ENCODE results near the gene CDADC1.
A peak's percentile ranks its signal among the peaks of the same experiment; 100 is the strongest.

Gene CDADC1

GRCh38 chr13:49247643-49248621 lies at the start of gene CDADC1:
CDADC1 (plus strand) TSS chr13:49247925; CDS start chr13:49248038, 113 bp downstream.
- peak; percentile 87 for DNase-seq (ENCODE audit: low read depth)

- no peak for DNase-seq (ENCODE audit: low read depth)
These were observed 41.1 kb upstream of the CDADC1 start for GRCh38 chr13:49206641-49207040.

- no peak for DNase-seq (ENCODE audit: low read depth)
These were observed 39.1 kb upstream of the CDADC1 start for GRCh38 chr13:49208619-49209018.

- no peak for DNase-seq (ENCODE audit: low read depth)
These were observed 37.6 kb upstream of the CDADC1 start for GRCh38 chr13:49210114-49210513.

GRCh38 chr13:49210669-49211068 lies 37.1 kb upstream of the CDADC1 start:
- no peak for DNase-seq (ENCODE audit: low read depth)

- DNase-seq (ENCODE audit: low read depth), result no peak
These were observed 34.2 kb upstream of the CDADC1 start for GRCh38 chr13:49213539-49213938.

GRCh38 chr13:49213997-49214916 lies 33.5 kb upstream of the CDADC1 start:
- DNase-seq (ENCODE audit: low read depth), result no peak

- peak; percentile 31 for DNase-seq (ENCODE audit: low read depth)
These were observed 32.8 kb upstream of the CDADC1 start for GRCh38 chr13:49214917-49215376.

- no peak for DNase-seq (ENCODE audit: low read depth)
These were observed 31.4 kb upstream of the CDADC1 start for GRCh38 chr13:49216334-49216733.

GRCh38 chr13:49217962-49218492 lies 29.7 kb upstream of the CDADC1 start:
- no peak for DNase-seq (ENCODE audit: low read depth)

GRCh38 chr13:49218493-49219051 lies 29.2 kb upstream of the CDADC1 start:
- DNase-seq (ENCODE audit: low read depth), result no peak

- DNase-seq (ENCODE audit: low read depth), result no peak
These were observed 28.1 kb upstream of the CDADC1 start for GRCh38 chr13:49219647-49220035.

GRCh38 chr13:49220036-49220855 lies 27.5 kb upstream of the CDADC1 start, which contains the start of gene MLNR:
MLNR (plus strand) TSS chr13:49220338; CDS start chr13:49220338, 0 bp downstream.
- no peak for DNase-seq (ENCODE audit: low read depth)

- no peak for DNase-seq (ENCODE audit: low read depth)
These were observed 26.7 kb upstream of the CDADC1 start for GRCh38 chr13:49220856-49221589.

- no peak for DNase-seq (ENCODE audit: low read depth)
These were observed 26.1 kb upstream of the CDADC1 start for GRCh38 chr13:49221590-49221965.

GRCh38 chr13:49225223-49226042 lies 22.3 kb upstream of the CDADC1 start:
- DNase-seq (ENCODE audit: low read depth), result no peak

GRCh38 chr13:49226613-49227012 lies 21.1 kb upstream of the CDADC1 start:
- DNase-seq (ENCODE audit: low read depth), result no peak

- no peak for DNase-seq (ENCODE audit: low read depth)
These were observed 13.0 kb upstream of the CDADC1 start for GRCh38 chr13:49234741-49235140.

GRCh38 chr13:49235856-49236431 lies 11.8 kb upstream of the CDADC1 start:
- no peak for DNase-seq (ENCODE audit: low read depth)
